Astrocyte (in vitro differentiated cells and primary cell): ENCODE results near the gene PLK3. TPM values are rescaled to one million over a fixed set of nuclear protein-coding genes. Genes with fewer than 3 reads are reported as not detected.

Source experiments
- DNase-seq: peaks from one replicate; pipeline ENCODE4 v3.0.0-alpha.2; 2010; ENCODE audit warnings: low read depth
- FAIRE-seq: peaks from 2 replicates; lab custom pipeline; 2011; peaks lifted over from hg19 to GRCh38; lab: Jason Lieb, UNC
- H2AFZ ChIP-seq: 2 replicates; pipeline ENCODE4 v1.6.0; 2012; ENCODE audit warnings: low read depth, low read length, inconsistent platforms
- H3K27ac ChIP-seq: 2 replicates; pipeline ENCODE4 v1.5.1; 2011; ENCODE audit warnings: low read depth, low read length, inconsistent platforms
- H3K27me3 ChIP-seq: 2 replicates; pipeline ENCODE4 v1.6.0; 2011; ENCODE audit warnings: low read length, inconsistent platforms; ENCODE audit not compliant: insufficient read depth
- H3K36me3 ChIP-seq: 2 replicates; pipeline ENCODE4 v1.5.1; 2011; ENCODE audit warnings: low read length, inconsistent platforms; ENCODE audit not compliant: insufficient read depth
- H3K4me1 ChIP-seq: 2 replicates; pipeline ENCODE4 v1.5.1; 2011; ENCODE audit warnings: low read length, inconsistent platforms; ENCODE audit not compliant: insufficient read depth
- H3K4me2 ChIP-seq: 2 replicates; pipeline ENCODE4 v1.6.0; 2012; ENCODE audit warnings: low read length, inconsistent platforms
- H3K4me3 ChIP-seq: 2 replicates; pipeline ENCODE4 v1.5.1; 2011; ENCODE audit warnings: low read depth, mild to moderate bottlenecking, low read length, inconsistent platforms; ENCODE audit not compliant: insufficient read depth
- H3K79me2 ChIP-seq: 2 replicates; pipeline ENCODE4 v1.6.0; 2012; ENCODE audit warnings: mild to moderate bottlenecking, low read length, inconsistent platforms; ENCODE audit not compliant: insufficient read depth
- H3K9ac ChIP-seq: 2 replicates; pipeline ENCODE4 v1.6.0; 2012; ENCODE audit warnings: mild to moderate bottlenecking, low read length, inconsistent platforms
- H3K9me3 ChIP-seq: 2 replicates; pipeline ENCODE4 v1.5.1; 2012; ENCODE audit warnings: low read depth, mild to moderate bottlenecking, low read length, inconsistent platforms; ENCODE audit not compliant: insufficient read depth
- H4K20me1 ChIP-seq: 2 replicates; pipeline ENCODE4 v1.6.0; 2012; ENCODE audit warnings: low read length, inconsistent platforms; ENCODE audit not compliant: insufficient read depth
- H3K27ac Mint-ChIP-seq: one replicate; pipeline ENCODE4 v1.8.0; 2021; ENCODE audit warnings: mild to moderate bottlenecking, mixed read lengths; ENCODE audit not compliant: unreplicated experiment
- H3K27me3 Mint-ChIP-seq: one replicate; pipeline ENCODE4 v1.8.0; 2021; ENCODE audit warnings: low read depth, mixed read lengths; ENCODE audit not compliant: unreplicated experiment
- H3K36me3 Mint-ChIP-seq: one replicate; pipeline ENCODE4 v1.8.0; 2021; ENCODE audit warnings: low read depth, mixed read lengths; ENCODE audit not compliant: unreplicated experiment
- H3K4me1 Mint-ChIP-seq: one replicate; pipeline ENCODE4 v1.8.0; 2021; ENCODE audit warnings: low read depth, mixed read lengths; ENCODE audit not compliant: unreplicated experiment
- H3K4me3 Mint-ChIP-seq: one replicate; pipeline ENCODE4 v1.8.0; 2021; ENCODE audit warnings: mild to moderate bottlenecking, moderate library complexity, mixed read lengths; ENCODE audit not compliant: unreplicated experiment
- H3K9me3 Mint-ChIP-seq: one replicate; pipeline ENCODE4 v1.8.0; 2021; ENCODE audit warnings: mild to moderate bottlenecking, mixed read lengths; ENCODE audit not compliant: unreplicated experiment
- EZH2 ChIP-seq: IDR thresholded peaks from 2 replicates; pipeline ENCODE4 v1.6.1; 2012; ENCODE audit warnings: mild to moderate bottlenecking, low read length, inconsistent platforms; ENCODE audit not compliant: insufficient read depth
- total RNA-seq: library from RNA; stranded (reverse); gene quantifications from 2 replicates; pipeline ENCODE4 v1.2.1, GENCODE V29; 2021
- TF ChIP-seq, protein P1 (sequence below): IDR thresholded peaks from 2 replicates; pipeline ENCODE4 v1.5.1; 2011; ENCODE audit warnings: low read depth, mild to moderate bottlenecking, inconsistent platforms, low read length, moderate library complexity; ENCODE audit not compliant: insufficient read depth

PLK3 gene
- total RNA-seq, 1 donor from 2014 or later, result 66.4 TPM

DNA sequence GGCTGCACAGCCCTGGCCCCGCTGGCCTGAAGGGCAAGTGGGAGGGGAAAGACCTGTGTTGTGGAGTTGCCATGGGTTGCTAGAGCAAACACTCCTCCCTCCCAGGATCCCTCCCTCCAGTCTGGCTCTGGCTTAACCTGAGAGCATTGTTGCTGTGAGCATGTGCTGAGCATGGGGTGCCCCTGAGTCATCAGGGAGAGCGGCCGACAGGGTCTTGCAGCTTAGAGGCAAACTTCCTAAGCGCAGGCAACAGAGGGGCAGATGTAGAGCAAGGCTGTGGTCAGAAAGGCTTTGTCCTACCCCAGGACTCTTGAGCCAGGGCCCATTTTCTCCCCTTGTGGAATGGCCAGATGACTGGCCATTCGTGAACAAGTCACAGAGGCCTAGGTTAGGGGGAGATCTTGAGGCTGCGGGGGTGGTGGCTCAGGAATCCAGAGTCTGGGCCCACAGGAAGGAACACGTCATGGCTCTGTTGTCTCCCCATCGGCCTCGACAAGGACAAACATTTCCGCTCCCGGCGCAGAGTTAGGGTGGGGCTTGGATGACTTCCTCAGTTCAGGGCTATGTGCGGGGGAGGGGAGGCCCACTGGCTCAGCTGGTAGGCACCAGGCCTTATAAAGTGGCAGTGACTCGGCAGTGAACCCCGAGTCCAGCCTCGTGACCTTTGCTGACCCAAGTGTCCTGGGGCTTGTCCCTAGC, 7.3 kb downstream of the PLK3 start:
- Histone ChIP-seq H3K4me1 (peaks cover 83% of the 10 kb centered on the region), H4K20me1 (peaks cover 35% of the 10 kb centered on the region), H3K9me3 (no peaks in the 10 kb centered on the region), H3K79me2 (peaks cover 63% of the 10 kb centered on the region), H3K9ac (peak overlapping the region; percentile 98), H3K4me2 (peak overlapping the region; percentile 86), H3K27me3 (no peaks in the 10 kb centered on the region), H3K27ac (peak overlapping the region; percentile 100), H3K36me3 (peaks cover 36% of the 10 kb centered on the region), H3K4me3 (peak overlapping the region; percentile 53), H2AFZ (peak overlapping the region; percentile 2)
- peaks cover 20% of the 10 kb centered on the region for H3K36me3 Mint-ChIP-seq
- peak overlapping the region; percentile 99 for H3K27ac Mint-ChIP-seq
- H3K9me3 Mint-ChIP-seq, result no peaks in the 10 kb centered on the region
- TF ChIP-seq, protein P1, sequence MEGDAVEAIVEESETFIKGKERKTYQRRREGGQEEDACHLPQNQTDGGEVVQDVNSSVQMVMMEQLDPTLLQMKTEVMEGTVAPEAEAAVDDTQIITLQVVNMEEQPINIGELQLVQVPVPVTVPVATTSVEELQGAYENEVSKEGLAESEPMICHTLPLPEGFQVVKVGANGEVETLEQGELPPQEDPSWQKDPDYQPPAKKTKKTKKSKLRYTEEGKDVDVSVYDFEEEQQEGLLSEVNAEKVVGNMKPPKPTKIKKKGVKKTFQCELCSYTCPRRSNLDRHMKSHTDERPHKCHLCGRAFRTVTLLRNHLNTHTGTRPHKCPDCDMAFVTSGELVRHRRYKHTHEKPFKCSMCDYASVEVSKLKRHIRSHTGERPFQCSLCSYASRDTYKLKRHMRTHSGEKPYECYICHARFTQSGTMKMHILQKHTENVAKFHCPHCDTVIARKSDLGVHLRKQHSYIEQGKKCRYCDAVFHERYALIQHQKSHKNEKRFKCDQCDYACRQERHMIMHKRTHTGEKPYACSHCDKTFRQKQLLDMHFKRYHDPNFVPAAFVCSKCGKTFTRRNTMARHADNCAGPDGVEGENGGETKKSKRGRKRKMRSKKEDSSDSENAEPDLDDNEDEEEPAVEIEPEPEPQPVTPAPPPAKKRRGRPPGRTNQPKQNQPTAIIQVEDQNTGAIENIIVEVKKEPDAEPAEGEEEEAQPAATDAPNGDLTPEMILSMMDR, result no peak
- no peak for TF ChIP-seq EZH2
- no peaks in the 10 kb centered on the region for H3K27me3 Mint-ChIP-seq
- peak overlapping the region; percentile 79 for H3K4me3 Mint-ChIP-seq
- H3K4me1 Mint-ChIP-seq, result peaks cover 67% of the 10 kb centered on the region
- peak; percentile 82 for FAIRE-seq
- DNase-seq, result peak; percentile 99

DNA sequence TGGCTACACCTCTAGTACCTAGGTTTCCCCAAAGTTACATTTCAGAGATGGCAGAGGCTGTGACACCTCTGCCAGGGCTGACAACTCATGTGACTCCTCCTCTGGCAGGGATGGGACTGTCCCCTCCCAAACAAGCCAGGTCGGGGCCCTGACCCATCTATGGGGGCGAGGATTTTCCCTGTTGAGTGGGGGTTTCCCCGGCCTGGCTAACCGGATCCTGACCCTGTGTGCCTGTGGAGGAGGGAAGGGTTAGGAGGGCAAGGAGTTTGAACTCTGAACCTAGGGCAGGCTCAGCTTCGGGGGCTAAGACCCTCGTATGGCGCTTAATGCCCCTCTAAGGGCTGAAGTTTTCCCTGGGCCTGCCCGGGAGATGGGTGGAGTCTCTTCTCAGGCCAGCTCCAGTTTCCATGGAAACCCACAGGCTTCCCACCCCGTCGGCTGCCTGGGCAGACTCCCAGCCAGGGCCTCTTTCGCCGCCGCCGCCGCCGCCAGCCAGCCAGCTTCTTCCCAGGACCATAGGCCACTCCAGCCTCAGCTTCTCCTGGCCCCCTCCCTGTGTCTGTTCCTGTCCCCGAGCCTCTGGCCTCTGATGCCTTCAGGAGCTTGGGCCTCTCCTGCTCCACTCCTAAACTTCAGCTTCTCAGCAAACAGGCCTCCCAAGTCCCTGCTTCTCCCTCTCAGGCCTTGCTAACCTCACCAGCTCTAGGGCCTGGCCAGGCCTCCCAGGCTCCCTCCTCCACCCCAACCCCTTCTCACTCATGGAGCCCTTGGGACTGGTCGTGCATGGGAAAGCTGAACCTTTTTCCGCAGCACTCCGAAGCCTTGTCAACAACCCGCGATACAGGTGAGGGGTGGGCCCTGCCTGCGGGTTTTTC, 8.1 kb downstream of the PLK3 start, which contains the start of gene BTBD19:
BTBD19 (plus strand) TSS at position 461 of the 875 bp plus-strand sequence; CDS start at position 759, 298 bp downstream.
- TF ChIP-seq EZH2, result no peak
- TF ChIP-seq, protein P1, result no peak
- DNase-seq (peak; percentile 84), FAIRE-seq (no peak)
- H3K4me1 ChIP-seq, result peaks cover 83% of the 10 kb centered on the region
- H3K4me3 ChIP-seq, result peak within 1 kb of the TSS; percentile 53
- H3K27me3 Mint-ChIP-seq, result no peaks in the 10 kb centered on the region
- H2AFZ ChIP-seq, result peak within 1 kb of the TSS; percentile 2
- peaks cover 28% of the 10 kb centered on the region for H3K36me3 ChIP-seq
- H3K9me3 ChIP-seq, result no peaks in the 10 kb centered on the region
- H3K79me2 ChIP-seq, result peaks cover 63% of the 10 kb centered on the region
- H3K36me3 Mint-ChIP-seq, result peaks cover 12% of the 10 kb centered on the region
- H3K4me1 Mint-ChIP-seq, result peaks cover 62% of the 10 kb centered on the region
- peak within 1 kb of the TSS; percentile 99 for H3K27ac Mint-ChIP-seq
- no peaks in the 10 kb centered on the region for H3K9me3 Mint-ChIP-seq
- no peaks in the 10 kb centered on the region for H3K27me3 ChIP-seq
- peaks cover 28% of the 10 kb centered on the region for H4K20me1 ChIP-seq
- peak within 1 kb of the TSS; percentile 79 for H3K4me3 Mint-ChIP-seq
- H3K27ac ChIP-seq, result peak within 1 kb of the TSS; percentile 100
- peak within 1 kb of the TSS; percentile 98 for H3K9ac ChIP-seq
- peak within 1 kb of the TSS; percentile 86 for H3K4me2 ChIP-seq
